HFFc6 (cell line): ENCODE measurements around the gene LTBP3. TPM values are rescaled to one million over a fixed set of nuclear protein-coding genes. Genes with fewer than 3 reads are reported as not detected.
"Not testable (repeated sequence)": the region's sequence is repeated elsewhere in the genome, so short reads cannot be mapped to it uniquely, and the experiment has no call there.

Experiments
- DNase-seq: peaks from one replicate; pipeline ENCODE4 v3.0.0-alpha.2; 2018
- H3K27ac Mint-ChIP-seq: 2 replicates; pipeline ENCODE4 v1.8.0; 2020; ENCODE audit warnings: mild to moderate bottlenecking, mixed read lengths
- H3K27me3 Mint-ChIP-seq: 2 replicates; pipeline ENCODE4 v1.8.0; 2021; ENCODE audit warnings: mild to moderate bottlenecking, moderate library complexity, mixed read lengths; ENCODE audit not compliant: insufficient read depth
- H3K36me3 Mint-ChIP-seq: 2 replicates; pipeline ENCODE4 v1.8.0; 2021; ENCODE audit warnings: low read depth, mixed read lengths
- H3K4me1 Mint-ChIP-seq: 2 replicates; pipeline ENCODE4 v1.8.0; 2020; ENCODE audit warnings: low read depth, mixed read lengths
- H3K4me3 Mint-ChIP-seq: 2 replicates; pipeline ENCODE4 v1.8.0; 2020; ENCODE audit warnings: mild to moderate bottlenecking, moderate library complexity, mixed read lengths
- H3K9me3 Mint-ChIP-seq: 2 replicates; pipeline ENCODE4 v1.8.0; 2020; ENCODE audit warnings: mild to moderate bottlenecking, mixed read lengths
- CTCF ChIP-seq: fragments of 200-600 bp; sonication (generic); IDR thresholded peaks from 2 replicates; pipeline ENCODE4 v1.5.0; 2021; ENCODE audit warnings: antibody characterized with exemption, mild to moderate bottlenecking
- total RNA-seq, 6 experiments: library from RNA; stranded (reverse); fragmentation: NEBNext Ultra II Directional; extraction: Animal tissue kit (Norgen Biotek cat#: 25700); gene quantifications; 2 replicates in 1 of 6; 3 replicates in 5 of 6; pipeline ENCODE4 v1.2.3, GENCODE V29; 2021

The LTBP3 gene
- total RNA-seq, 6 experiments from 2014 or later, result 64.0 to 78.1 (median 66.0) TPM

DNA sequence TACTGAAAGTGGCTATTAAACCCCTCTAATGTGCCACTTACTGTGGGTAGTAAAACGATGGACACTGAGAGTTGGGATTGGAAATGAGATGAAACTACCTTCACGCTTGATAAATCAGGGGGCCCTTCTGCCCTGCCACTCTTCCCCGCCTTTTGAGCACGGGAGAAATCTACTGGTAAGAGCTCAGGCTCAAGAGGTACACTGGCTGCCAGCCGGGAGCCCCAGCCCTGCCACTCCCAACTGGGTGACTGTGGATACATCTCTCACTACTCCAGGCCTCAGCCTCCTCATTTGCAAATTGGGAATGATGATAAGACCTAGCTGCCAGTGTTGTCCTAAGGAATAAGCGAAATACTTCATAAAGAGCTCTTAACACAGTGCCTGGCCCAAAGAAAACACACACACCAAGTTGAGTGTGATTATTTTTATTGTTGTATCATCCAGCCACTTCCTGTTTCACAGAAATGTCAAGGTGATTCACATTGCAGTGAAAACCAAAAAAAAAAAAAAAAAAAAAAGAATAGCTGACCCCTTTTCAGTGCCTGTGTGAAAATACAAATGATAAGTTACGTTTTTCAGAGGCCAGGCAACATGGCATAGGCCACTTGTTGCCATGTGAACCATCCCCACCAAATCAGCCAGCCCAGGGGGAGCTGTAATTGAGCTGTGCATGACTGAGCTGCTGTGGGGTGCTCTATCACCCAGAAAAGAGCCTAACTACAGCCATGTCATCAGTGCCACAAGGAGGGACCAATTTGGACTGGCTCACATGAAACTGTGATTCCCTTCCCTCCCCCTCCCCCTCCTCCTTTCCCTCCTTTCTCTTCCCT is 7.7 kb upstream of the LTBP3 start:
- Mint-ChIP-seq H3K4me3 (no peak overlapping the region), H3K27ac (peak overlapping the region; percentile 56; the same call in 1 of the 2 replicates), H3K36me3 (peaks cover 12% of the 10 kb centered on the region), H3K4me1 (peaks cover 46% of the 10 kb centered on the region), H3K27me3 (peaks cover 7% of the 10 kb centered on the region), H3K9me3 (no peaks in the 10 kb centered on the region)
- no peak for TF ChIP-seq CTCF
- no peak for DNase-seq

GRCh38 chr11:65564879-65565559 is 6.9 kb upstream of the LTBP3 start:
- not testable (repeated sequence) for H3K36me3 Mint-ChIP-seq, H3K27me3 Mint-ChIP-seq, H3K4me3 Mint-ChIP-seq, H3K9me3 Mint-ChIP-seq, DNase-seq, H3K27ac Mint-ChIP-seq
- H3K4me1 Mint-ChIP-seq, result peaks cover 53% of the 10 kb centered on the region

- peaks cover 4% of the 10 kb centered on the region; the same call in 1 of the 2 replicates for H3K36me3 Mint-ChIP-seq
- peaks cover 3% of the 10 kb centered on the region; the same call in 1 of the 2 replicates for H3K27me3 Mint-ChIP-seq
- H3K4me3 Mint-ChIP-seq, result no peak overlapping the region
- no peak for TF ChIP-seq CTCF
- no peak overlapping the region for H3K27ac Mint-ChIP-seq
- no peak for DNase-seq
- peaks cover 55% of the 10 kb centered on the region for H3K4me1 Mint-ChIP-seq
- H3K9me3 Mint-ChIP-seq, result no peaks in the 10 kb centered on the region
Observed at GRCh38 chr11:65563601-65564000, 5.4 kb upstream of the LTBP3 start.

DNA sequence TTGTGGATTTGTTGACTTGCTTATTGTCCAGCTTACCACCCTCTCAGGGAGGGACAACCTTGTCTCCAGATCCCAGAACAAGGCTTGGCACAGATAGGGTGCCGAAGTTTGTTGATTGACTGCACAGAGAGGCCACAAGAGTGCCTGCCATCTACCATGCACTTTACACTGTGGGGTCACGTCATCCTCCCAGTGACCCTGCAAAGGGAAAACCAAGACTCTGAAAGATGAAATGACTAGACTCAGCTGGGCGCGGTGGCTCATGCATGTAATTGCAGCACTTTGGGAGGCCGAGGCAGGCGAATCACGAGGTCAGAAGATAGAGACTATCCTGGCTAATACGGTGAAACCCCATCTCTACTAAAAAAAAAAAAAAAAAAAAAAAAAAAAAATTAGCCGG is 4.6 kb upstream of the LTBP3 start:
- Mint-ChIP-seq H3K36me3 (no peaks in the 10 kb centered on the region), H3K27ac (no peak overlapping the region), H3K4me1 (peaks cover 46% of the 10 kb centered on the region), H3K4me3 (no peak overlapping the region), H3K27me3 (peaks cover 3% of the 10 kb centered on the region; the same call in 1 of the 2 replicates), H3K9me3 (no peaks in the 10 kb centered on the region)
- DNase-seq, result no peak
- no peak for TF ChIP-seq CTCF

- DNase-seq, result no peak
- no peak overlapping the region for H3K27ac Mint-ChIP-seq
- H3K4me3 Mint-ChIP-seq, result no peak overlapping the region
- peaks cover 52% of the 10 kb centered on the region for H3K4me1 Mint-ChIP-seq
- H3K9me3 Mint-ChIP-seq, result no peaks in the 10 kb centered on the region
- TF ChIP-seq CTCF, result no peak
- H3K36me3 Mint-ChIP-seq, result no peaks in the 10 kb centered on the region
- H3K27me3 Mint-ChIP-seq, result peaks cover 3% of the 10 kb centered on the region; the same call in 1 of the 2 replicates
Observed at GRCh38 chr11:65562020-65562419, 3.9 kb upstream of the LTBP3 start.
